ENCODE measurements around the gene FAM98C.
A peak's percentile ranks its signal among the peaks of the same experiment; 100 is the strongest.

The FAM98C gene

GRCh38 chr19:38386971-38387549 is 15.8 kb upstream of the FAM98C start:
- no peak overlapping the region for H3K4me3 ChIP-seq (ENCODE audit: low read depth, low read length)
- TF ChIP-seq MAX (IDR thresholded peaks at IDR 0.05; ENCODE audit: low read depth, low read length) (no peak), POLR2A (IDR thresholded peaks at IDR 0.05; ENCODE audit: extremely low read depth, insufficient read length) (no peak), CTCF (IDR thresholded peaks at IDR 0.05; ENCODE audit: low read depth, low read length) (no peak), MYC (IDR thresholded peaks at IDR 0.05; ENCODE audit: low read depth, low read length) (no peak)
- DNase-seq (ENCODE audit: low read depth) = peak; percentile 39

GRCh38 chr19:38387550-38388348 is 15.1 kb upstream of the FAM98C start, which contains the start of gene GGN:
GGN (minus strand) TSS chr19:38388034; CDS start chr19:38387261, 773 bp downstream.
- TF ChIP-seq MYC (IDR thresholded peaks at IDR 0.05; ENCODE audit: low read depth, low read length) (no peak), CTCF (IDR thresholded peaks at IDR 0.05; ENCODE audit: low read depth, low read length) (no peak), POLR2A (IDR thresholded peaks at IDR 0.05; ENCODE audit: extremely low read depth, insufficient read length) (no peak), MAX (IDR thresholded peaks at IDR 0.05; ENCODE audit: low read depth, low read length) (no peak)

GRCh38 chr19:38388349-38389100 is 14.4 kb upstream of the FAM98C start, which contains the start of gene SPRED3:
SPRED3 (plus strand) TSS chr19:38388697; CDS start chr19:38390303, 1,606 bp downstream.
- H3K4me3 ChIP-seq (ENCODE audit: low read depth, low read length) = no peak within 1 kb of the TSS
- no peak for DNase-seq (ENCODE audit: low read depth)
- TF ChIP-seq CTCF (IDR thresholded peaks at IDR 0.05; ENCODE audit: low read depth, low read length) (no peak), MAX (IDR thresholded peaks at IDR 0.05; ENCODE audit: low read depth, low read length) (no peak), MYC (IDR thresholded peaks at IDR 0.05; ENCODE audit: low read depth, low read length) (no peak), POLR2A (IDR thresholded peaks at IDR 0.05; ENCODE audit: extremely low read depth, insufficient read length) (no peak)

More at GRCh38 chr19:38387550-38388348, 15.1 kb upstream of the FAM98C start, which contains the start of gene GGN:
- no peak within 1 kb of the TSS for H3K4me3 ChIP-seq (ENCODE audit: low read depth, low read length)
- peak; percentile 53 for DNase-seq (ENCODE audit: low read depth)

- H3K4me3 ChIP-seq (ENCODE audit: low read depth, low read length) = no peak overlapping the region
- TF ChIP-seq POLR2A (IDR thresholded peaks at IDR 0.05; ENCODE audit: extremely low read depth, insufficient read length) (no peak), MYC (IDR thresholded peaks at IDR 0.05; ENCODE audit: low read depth, low read length) (no peak), MAX (IDR thresholded peaks at IDR 0.05; ENCODE audit: low read depth, low read length) (no peak), CTCF (IDR thresholded peaks at IDR 0.05; ENCODE audit: low read depth, low read length) (no peak)
- no peak for DNase-seq (ENCODE audit: low read depth)
These were observed 13.6 kb upstream of the FAM98C start for GRCh38 chr19:38389101-38389925.
